GM19324 (cell line): ENCODE data around the gene BCORL1.
A peak's percentile ranks its signal among the peaks of the same experiment; 100 is the strongest.

Experiments used
- ATAC-seq: cut with Tn5 transposase; IDR thresholded peaks from one replicate; pipeline ENCODE4 v1.9.1; 2021; ENCODE audit warnings: mild to moderate bottlenecking, moderate library complexity; ENCODE audit not compliant: unreplicated experiment, low FRiP score

Gene BCORL1

GRCh38 chrX:129982300-129983251 is at the start of gene BCORL1:
TSS of gene BCORL1 (plus strand) at chrX:129982635. CDS start at chrX:130005232, 22,597 bp downstream.
- ATAC-seq, result peak; percentile 87

- peak; percentile 7 for ATAC-seq
Measured at GRCh38 chrX:129932821-129933321, 49.6 kb upstream of the BCORL1 start.

- ATAC-seq, result no peak
Measured at GRCh38 chrX:129933700-129934099, 48.7 kb upstream of the BCORL1 start.

GRCh38 chrX:129934461-129934860 is 48.0 kb upstream of the BCORL1 start:
- ATAC-seq, result no peak

- ATAC-seq, result no peak
Measured at GRCh38 chrX:129934952-129935351, 47.5 kb upstream of the BCORL1 start.

- ATAC-seq, result no peak
Measured at GRCh38 chrX:129938081-129938480, 44.4 kb upstream of the BCORL1 start.

GRCh38 chrX:129939986-129940385 is 42.4 kb upstream of the BCORL1 start:
- ATAC-seq, result no peak

GRCh38 chrX:129940721-129941120 is 41.7 kb upstream of the BCORL1 start:
- ATAC-seq, result no peak

- no peak for ATAC-seq
Measured at GRCh38 chrX:129945131-129945530, 37.3 kb upstream of the BCORL1 start.

- no peak for ATAC-seq
Measured at GRCh38 chrX:129953334-129953648, 29.1 kb upstream of the BCORL1 start.

- ATAC-seq, result no peak
Measured at GRCh38 chrX:129953881-129954280, 28.6 kb upstream of the BCORL1 start.

- ATAC-seq, result no peak
Measured at GRCh38 chrX:129954804-129955203, 27.6 kb upstream of the BCORL1 start.

GRCh38 chrX:129955682-129956081 is 26.8 kb upstream of the BCORL1 start:
- ATAC-seq, result no peak

- no peak for ATAC-seq
Measured at GRCh38 chrX:129956145-129956544, 26.3 kb upstream of the BCORL1 start.

GRCh38 chrX:129956765-129957164 is 25.7 kb upstream of the BCORL1 start:
- no peak for ATAC-seq

- ATAC-seq, result peak; percentile 76
Measured at GRCh38 chrX:129957241-129958082, 25.0 kb upstream of the BCORL1 start.

- no peak for ATAC-seq
Measured at GRCh38 chrX:129958083-129958465, 24.4 kb upstream of the BCORL1 start.

- ATAC-seq, result no peak
Measured at GRCh38 chrX:129958814-129959492, 23.5 kb upstream of the BCORL1 start.

GRCh38 chrX:129959493-129959832 is 23.0 kb upstream of the BCORL1 start:
- no peak for ATAC-seq

GRCh38 chrX:129961180-129962083 is 21.0 kb upstream of the BCORL1 start:
- ATAC-seq, result peak; percentile 72
